SU-DHL-6 (cell line): Measurements from ENCODE around the gene FOXD2.

Experiments
- H2AFZ ChIP-seq: fragments of 200-600 bp; sonication (generic); 2 replicates; pipeline ENCODE4 v1.6.1; 2014; ENCODE audit warnings: low read depth, mild to moderate bottlenecking, moderate library complexity, mixed read lengths, antibody characterized with exemption, low read length; ENCODE audit not compliant: severe bottlenecking
- H3F3A ChIP-seq: fragments of 200-600 bp; shearing (Covaris generic); 2 replicates; pipeline ENCODE4 v1.6.0; 2016; ENCODE audit warnings: antibody characterized with exemption, mild to moderate bottlenecking; ENCODE audit not compliant: insufficient read depth
- H3K27ac ChIP-seq: fragments of 200-600 bp; sonication (generic); 2 replicates; pipeline ENCODE4 v1.5.1; 2016; ENCODE audit warnings: low read depth, mild to moderate bottlenecking, low read length, moderate library complexity, mixed read lengths
- H3K27me3 ChIP-seq: fragments of 200-600 bp; sonication (generic), shearing (Covaris generic); 2 replicates; pipeline ENCODE4 v1.6.0; 2014; ENCODE audit warnings: mild to moderate bottlenecking, low read length
- H3K36me3 ChIP-seq: fragments of 200-600 bp; sonication (generic); 2 replicates; pipeline ENCODE4 v1.6.1; 2014; ENCODE audit warnings: mild to moderate bottlenecking, low read length, mixed read lengths
- H3K4me2 ChIP-seq: fragments of 300-600, 200-600 bp; shearing (Covaris generic), sonication (generic); 2 replicates; pipeline ENCODE4 v1.6.0; 2014; ENCODE audit warnings: low read length, low read depth, mild to moderate bottlenecking; ENCODE audit not compliant: poor library complexity, severe bottlenecking
- H3K4me3 ChIP-seq: fragments of 200-600 bp; sonication (generic); 2 replicates; pipeline ENCODE4 v1.5.1; 2014; ENCODE audit warnings: antibody characterized with exemption, low read length, mild to moderate bottlenecking, mixed read lengths; ENCODE audit not compliant: insufficient read depth, poor library complexity, severe bottlenecking
- H3K79me2 ChIP-seq: fragments of 200-600 bp; sonication (generic); 2 replicates; pipeline ENCODE4 v1.6.1; 2014; ENCODE audit warnings: mild to moderate bottlenecking, low read length, moderate library complexity; ENCODE audit not compliant: insufficient read depth
- H3K9ac ChIP-seq: fragments of 200-600 bp; sonication (generic); 2 replicates; pipeline ENCODE4 v1.7.0; 2014; ENCODE audit warnings: mild to moderate bottlenecking, low read length
- H3K9me2 ChIP-seq: fragments of 200-600 bp; sonication (generic); replicated peaks from 2 replicates; pipeline ENCODE4 v1.6.1; 2014; ENCODE audit warnings: low read length; ENCODE audit not compliant: insufficient read depth
- H3K9me3 ChIP-seq: fragments of 200-600 bp; sonication (generic); 2 replicates; pipeline ENCODE4 v1.6.1; 2014; ENCODE audit warnings: low read length, mixed read lengths; ENCODE audit not compliant: insufficient read depth
- H4K20me1 ChIP-seq: fragments of 200-600 bp; sonication (generic); 2 replicates; pipeline ENCODE4 v1.6.1; 2014; ENCODE audit warnings: low read depth, mild to moderate bottlenecking, antibody characterized with exemption, low read length, moderate library complexity, mixed read lengths
- CTCF ChIP-seq: fragments of 200-600 bp; sonication (generic); IDR thresholded peaks from one replicate; pipeline ENCODE4 v1.5.1; 2017; ENCODE audit warnings: antibody characterized with exemption, mild to moderate bottlenecking, low read length, moderate library complexity; ENCODE audit not compliant: insufficient read depth, poor library complexity, severe bottlenecking
- EZH2phosphoT487 ChIP-seq: fragments of 200-600 bp; sonication (generic), shearing (Covaris generic); conservative IDR thresholded peaks from 2 replicates; pipeline ENCODE4 v1.6.1; 2018; ENCODE audit warnings: mild to moderate bottlenecking, antibody characterized with exemption, low read length, moderate library complexity, mixed read lengths

Gene FOXD2

GRCh38 chr1:47478090-47478489 lies 40.2 kb downstream of the FOXD2 start:
- Histone ChIP-seq H3K27ac (no peak overlapping the region), H3F3A (no peaks in the 10 kb centered on the region), H3K4me3 (no peak overlapping the region), H4K20me1 (no peaks in the 10 kb centered on the region), H3K9me3 (no peaks in the 10 kb centered on the region), H3K36me3 (no peaks in the 10 kb centered on the region), H3K9ac (no peak overlapping the region), H3K79me2 (no peaks in the 10 kb centered on the region), H3K27me3 (0 out of 2 replicates have a peak, but pooled peaks cover 3% of the 10 kb centered on the region), H3K4me2 (no peak overlapping the region), H3K9me2 (no peaks in the 10 kb centered on the region), H2AFZ (no peak overlapping the region)
- TF ChIP-seq EZH2phosphoT487 (no peak), CTCF (no peak)

- no peaks in the 10 kb centered on the region for H3K36me3 ChIP-seq
- H3K4me3 ChIP-seq, result no peak overlapping the region
Observed at GRCh38 chr1:47479664-47480063, 41.8 kb downstream of the FOXD2 start.

GRCh38 chr1:47481936-47482335 lies 44.1 kb downstream of the FOXD2 start:
- TF ChIP-seq CTCF (no peak), EZH2phosphoT487 (no peak)
- Histone ChIP-seq H4K20me1 (no peaks in the 10 kb centered on the region), H3K36me3 (no peaks in the 10 kb centered on the region), H3K9me2 (no peaks in the 10 kb centered on the region; the same call in 1 of the 2 replicates), H3K9ac (no peak overlapping the region), H3K9me3 (no peaks in the 10 kb centered on the region), H3K27ac (no peak overlapping the region), H3K79me2 (no peaks in the 10 kb centered on the region), H3F3A (no peaks in the 10 kb centered on the region), H3K27me3 (0 out of 2 replicates have a peak, but pooled peaks cover 3% of the 10 kb centered on the region), H2AFZ (no peak overlapping the region), H3K4me2 (no peak overlapping the region), H3K4me3 (no peak overlapping the region)

More at GRCh38 chr1:47479664-47480063, 41.8 kb downstream of the FOXD2 start:
- TF ChIP-seq CTCF (no peak), EZH2phosphoT487 (no peak)
- Histone ChIP-seq H3K9me2 (no peaks in the 10 kb centered on the region; the same call in 1 of the 2 replicates), H3K27me3 (0 out of 2 replicates have a peak, but pooled peaks cover 3% of the 10 kb centered on the region), H3K4me2 (no peak overlapping the region), H3K9me3 (no peaks in the 10 kb centered on the region), H3K27ac (no peak overlapping the region), H2AFZ (no peak overlapping the region), H3K79me2 (no peaks in the 10 kb centered on the region), H4K20me1 (no peaks in the 10 kb centered on the region), H3F3A (no peaks in the 10 kb centered on the region), H3K9ac (no peak overlapping the region)

- H3K27ac ChIP-seq, result no peak overlapping the region
- no peaks in the 10 kb centered on the region for H3K27me3 ChIP-seq
- no peaks in the 10 kb centered on the region for H3K36me3 ChIP-seq
- no peak overlapping the region for H2AFZ ChIP-seq
- H3K4me3 ChIP-seq, result no peak overlapping the region
- no peak overlapping the region for H3K9ac ChIP-seq
- no peaks in the 10 kb centered on the region for H3K9me3 ChIP-seq
- H3K4me2 ChIP-seq, result no peak overlapping the region
- no peaks in the 10 kb centered on the region for H3K79me2 ChIP-seq
- H3F3A ChIP-seq, result no peaks in the 10 kb centered on the region
- TF ChIP-seq CTCF (no peak), EZH2phosphoT487 (no peak)
- no peaks in the 10 kb centered on the region; the same call in 1 of the 2 replicates for H3K9me2 ChIP-seq
- no peaks in the 10 kb centered on the region for H4K20me1 ChIP-seq
Observed at GRCh38 chr1:47482786-47483185, 44.9 kb downstream of the FOXD2 start.
